Panc1 (cell line): ENCODE results near the gene SDC1.

Source experiments
- CTCF ChIP-seq: fragments of 450-650 bp; IDR thresholded peaks from 2 replicates; pipeline ENCODE4 v1.5.1; 2017; ENCODE audit warnings: mild to moderate bottlenecking
- POLR2AphosphoS5 ChIP-seq: IDR thresholded peaks from 2 replicates; pipeline ENCODE4 v1.6.1; 2012; ENCODE audit warnings: mild to moderate bottlenecking, low read depth, low read length, moderate library complexity
- REST ChIP-seq, 2 experiments: IDR thresholded peaks; 2 replicates each; pipeline ENCODE4 v1.6.1; 2011 to 2012; ENCODE audit warnings: low read depth in 2 of 2, control low read depth in 1 of 2, low read length in 1 of 2, mild to moderate bottlenecking in 1 of 2, moderate library complexity in 1 of 2; ENCODE audit not compliant: insufficient read depth in 1 of 2
- SIN3A ChIP-seq: IDR thresholded peaks from 2 replicates; pipeline ENCODE4 v1.6.1; 2012; ENCODE audit warnings: low read depth, mild to moderate bottlenecking, low read length, moderate library complexity, borderline replicate concordance; ENCODE audit not compliant: insufficient read depth

DNA sequence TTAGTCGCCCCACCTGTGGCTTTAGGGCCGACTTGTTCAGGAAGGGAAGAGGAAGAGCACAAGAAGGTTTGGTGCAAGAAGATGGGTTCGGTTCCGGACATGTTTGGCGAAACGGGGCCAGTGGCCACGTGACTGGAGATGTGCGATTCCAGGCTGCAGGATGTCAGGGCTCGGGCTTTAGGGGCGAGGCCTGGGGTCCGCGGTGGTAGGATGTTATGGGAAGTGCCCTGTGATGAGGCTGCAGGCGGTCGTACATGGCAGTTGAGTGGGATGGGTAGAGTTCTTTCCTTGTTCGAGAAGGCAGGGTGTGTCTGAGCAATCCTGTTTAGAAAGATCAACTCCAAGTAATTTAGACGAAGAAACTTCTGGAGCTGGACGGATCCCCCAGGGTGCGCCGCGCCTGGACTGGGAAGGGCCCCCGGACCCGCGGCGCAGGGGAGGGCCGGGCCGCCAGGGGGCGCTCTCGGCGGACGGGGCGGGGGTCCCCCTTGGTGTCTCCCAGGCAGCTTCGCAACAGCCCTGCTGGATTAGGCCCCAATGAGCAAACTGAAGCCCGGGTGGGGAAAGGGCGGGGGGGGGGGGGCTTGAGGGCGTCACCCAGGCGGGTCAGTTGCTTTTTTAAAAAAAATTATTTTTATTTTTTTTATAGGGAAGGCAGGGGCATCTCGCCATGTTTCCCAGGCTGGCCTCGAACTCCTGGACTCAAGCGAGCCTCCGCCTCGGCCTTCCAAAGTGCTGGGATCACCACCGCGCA, 17.2 kb upstream of the SDC1 start:
- TF ChIP-seq CTCF (peak; percentile 80), POLR2AphosphoS5 (no peak), REST (IDR thresholded peaks at IDR 0.05; ENCODE audit: insufficient read depth in 1 of 2, low read depth in 2 of 2, low read length in 1 of 2) (no peak), SIN3A (no peak)
